ENCODE results near the gene ROPN1L.
"Not testable (repeated sequence)": the region's sequence is repeated elsewhere in the genome, so short reads cannot be mapped to it uniquely, and the experiment has no call there.

Gene ROPN1L

GRCh38 chr5:10441083-10441991 is at the start of gene ROPN1L:
Gene ROPN1L (plus strand): TSS chr5:10441879. CDS start chr5:10442168, 289 bp downstream.
- H3K27me3 ChIP-seq (ENCODE audit: low read length): no peaks in the 10 kb centered on the region
- no peak within 1 kb of the TSS for H3K27ac ChIP-seq (ENCODE audit: low read depth, low read length)
- no peaks in the 10 kb centered on the region for H3K79me2 ChIP-seq (ENCODE audit: insufficient read depth, low read length)
- H3K4me2 ChIP-seq (ENCODE audit: low read depth, low read length, poor library complexity, severe bottlenecking): peak within 1 kb of the TSS; percentile 72
- H3F3A ChIP-seq (ENCODE audit: insufficient read depth): peaks cover 15% of the 10 kb centered on the region
- peak within 1 kb of the TSS; percentile 46 for H3K9ac ChIP-seq (ENCODE audit: low read length)
- H3K9me3 ChIP-seq (ENCODE audit: insufficient read depth, low read length): no peaks in the 10 kb centered on the region
- TF ChIP-seq, protein P1, sequence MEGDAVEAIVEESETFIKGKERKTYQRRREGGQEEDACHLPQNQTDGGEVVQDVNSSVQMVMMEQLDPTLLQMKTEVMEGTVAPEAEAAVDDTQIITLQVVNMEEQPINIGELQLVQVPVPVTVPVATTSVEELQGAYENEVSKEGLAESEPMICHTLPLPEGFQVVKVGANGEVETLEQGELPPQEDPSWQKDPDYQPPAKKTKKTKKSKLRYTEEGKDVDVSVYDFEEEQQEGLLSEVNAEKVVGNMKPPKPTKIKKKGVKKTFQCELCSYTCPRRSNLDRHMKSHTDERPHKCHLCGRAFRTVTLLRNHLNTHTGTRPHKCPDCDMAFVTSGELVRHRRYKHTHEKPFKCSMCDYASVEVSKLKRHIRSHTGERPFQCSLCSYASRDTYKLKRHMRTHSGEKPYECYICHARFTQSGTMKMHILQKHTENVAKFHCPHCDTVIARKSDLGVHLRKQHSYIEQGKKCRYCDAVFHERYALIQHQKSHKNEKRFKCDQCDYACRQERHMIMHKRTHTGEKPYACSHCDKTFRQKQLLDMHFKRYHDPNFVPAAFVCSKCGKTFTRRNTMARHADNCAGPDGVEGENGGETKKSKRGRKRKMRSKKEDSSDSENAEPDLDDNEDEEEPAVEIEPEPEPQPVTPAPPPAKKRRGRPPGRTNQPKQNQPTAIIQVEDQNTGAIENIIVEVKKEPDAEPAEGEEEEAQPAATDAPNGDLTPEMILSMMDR (IDR thresholded peaks at IDR 0.05; ENCODE audit: insufficient read depth, low read length, poor library complexity, severe bottlenecking): no peak
- no peak for TF ChIP-seq EZH2phosphoT487 (conservative IDR thresholded peaks at IDR 0.05; ENCODE audit: low read length)
- peaks cover 4% of the 10 kb centered on the region; the same call in 1 of the 2 replicates for H4K20me1 ChIP-seq (ENCODE audit: low read depth, low read length)
- peaks cover 3% of the 10 kb centered on the region; the same call in 1 of the 2 replicates for H3K36me3 ChIP-seq (ENCODE audit: low read length)
- H3K4me3 ChIP-seq (ENCODE audit: insufficient read depth, low read length, poor library complexity, severe bottlenecking): peak within 1 kb of the TSS; percentile 57
- peak within 1 kb of the TSS; percentile 52 for H2AFZ ChIP-seq (ENCODE audit: low read depth, low read length, severe bottlenecking)
- H3K9me2 ChIP-seq (replicated peaks; ENCODE audit: insufficient read depth, low read length): no peaks in the 10 kb centered on the region

DNA sequence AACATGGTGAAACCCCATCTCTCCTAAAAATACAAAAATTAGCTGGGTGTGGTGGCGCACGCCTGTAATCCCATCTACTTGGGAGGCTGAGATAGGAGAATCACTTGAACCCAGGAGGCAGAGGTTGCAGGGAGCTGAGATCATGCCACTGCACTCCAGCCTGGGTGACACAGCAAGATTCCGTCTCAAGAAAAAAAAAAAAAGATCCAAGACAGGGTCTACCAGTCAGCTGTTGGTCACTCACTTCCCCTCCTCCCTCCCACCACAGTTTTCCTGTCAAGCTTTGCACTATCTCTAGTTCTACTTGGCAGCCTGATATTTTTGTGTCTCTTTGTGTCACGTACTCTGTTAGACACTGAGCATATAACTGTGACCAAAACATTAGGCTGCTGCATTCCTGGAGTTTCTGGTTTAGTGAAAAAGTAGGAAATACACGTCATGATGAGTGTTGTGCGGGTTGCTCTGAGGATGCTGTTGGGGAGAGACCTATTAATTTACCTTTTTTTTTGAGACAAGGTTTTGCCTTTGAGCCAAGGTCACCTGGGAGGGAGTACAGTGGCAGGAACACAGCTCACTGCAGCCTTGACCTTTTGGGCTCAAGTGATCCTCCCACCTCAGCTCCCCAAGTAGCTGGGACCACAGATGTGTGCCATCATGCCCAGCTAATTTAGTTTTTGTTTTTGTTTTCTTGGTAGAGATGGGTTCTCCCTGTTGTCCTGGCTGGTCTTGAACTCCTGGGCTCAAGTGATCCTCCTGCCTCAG is 48.9 kb upstream of the ROPN1L start:
- not testable (repeated sequence) for H2AFZ ChIP-seq (ENCODE audit: low read depth, low read length, severe bottlenecking); H3K9me3 ChIP-seq (ENCODE audit: insufficient read depth, low read length); H3K27me3 ChIP-seq (ENCODE audit: low read length); H3K4me2 ChIP-seq (ENCODE audit: low read depth, low read length, poor library complexity, severe bottlenecking); H3K4me3 ChIP-seq (ENCODE audit: insufficient read depth, low read length, poor library complexity, severe bottlenecking); H3K79me2 ChIP-seq (ENCODE audit: insufficient read depth, low read length); H4K20me1 ChIP-seq (ENCODE audit: low read depth, low read length); H3F3A ChIP-seq (ENCODE audit: insufficient read depth); H3K9ac ChIP-seq (ENCODE audit: low read length); H3K27ac ChIP-seq (ENCODE audit: low read depth, low read length); H3K9me2 ChIP-seq (replicated peaks; ENCODE audit: insufficient read depth, low read length)
- H3K36me3 ChIP-seq (ENCODE audit: low read length): peaks cover 39% of the 10 kb centered on the region; the same call in 1 of the 2 replicates

- no peak overlapping the region for H2AFZ ChIP-seq (ENCODE audit: low read depth, low read length, severe bottlenecking)
- no peak overlapping the region for H3K4me2 ChIP-seq (ENCODE audit: low read depth, low read length, poor library complexity, severe bottlenecking)
- TF ChIP-seq, protein P1 (IDR thresholded peaks at IDR 0.05; ENCODE audit: insufficient read depth, low read length, poor library complexity, severe bottlenecking): no peak
- TF ChIP-seq EZH2phosphoT487 (conservative IDR thresholded peaks at IDR 0.05; ENCODE audit: low read length): no peak
- H3K9me3 ChIP-seq (ENCODE audit: insufficient read depth, low read length): no peaks in the 10 kb centered on the region
- H3K79me2 ChIP-seq (ENCODE audit: insufficient read depth, low read length): peaks cover 4% of the 10 kb centered on the region; the same call in 1 of the 2 replicates
- H3K4me3 ChIP-seq (ENCODE audit: insufficient read depth, low read length, poor library complexity, severe bottlenecking): no peak overlapping the region
- peaks cover 43% of the 10 kb centered on the region; the same call in 1 of the 2 replicates for H3K36me3 ChIP-seq (ENCODE audit: low read length)
- no peak overlapping the region for H3K27ac ChIP-seq (ENCODE audit: low read depth, low read length)
- H3K9ac ChIP-seq (ENCODE audit: low read length): no peak overlapping the region
- no peaks in the 10 kb centered on the region for H3K9me2 ChIP-seq (replicated peaks; ENCODE audit: insufficient read depth, low read length)
- H3F3A ChIP-seq (ENCODE audit: insufficient read depth): no peaks in the 10 kb centered on the region
- H3K27me3 ChIP-seq (ENCODE audit: low read length): no peaks in the 10 kb centered on the region
- no peaks in the 10 kb centered on the region for H4K20me1 ChIP-seq (ENCODE audit: low read depth, low read length)
Measured at GRCh38 chr5:10393491-10393890, 48.2 kb upstream of the ROPN1L start.
